SK-N-SH treated with all-trans-retinoic acid at 6 μM for 48 hours (cell line): ENCODE data around the gene HLA-DRA.

Experiments used
- ATAC-seq: fragments of 200-7000 bp; cut with Tn5 transposase; 3 replicates; pipeline ENCODE4 v1.9.1; 2020; ENCODE audit warnings: mild to moderate bottlenecking, moderate library complexity
- ARNTL ChIP-seq: fragments of 450-650 bp; formaldehyde crosslinking; IDR thresholded peaks from 2 replicates; pipeline ENCODE4 v1.5.0; 2020; ENCODE audit warnings: low read depth, mild to moderate bottlenecking, moderate library complexity, borderline replicate concordance
- CREB5 ChIP-seq: fragments of 250-450 bp; sonication (Bioruptor Pico); IDR thresholded peaks from 2 replicates; pipeline ENCODE4 v1.5.1; 2020; ENCODE audit warnings: low read depth, mild to moderate bottlenecking, moderate library complexity
- CSRNP3 ChIP-seq: fragments of 250-450 bp; sonication (Bioruptor Pico); IDR thresholded peaks from 2 replicates; pipeline ENCODE4 v1.5.1; 2021; ENCODE audit warnings: mild to moderate bottlenecking, moderate library complexity
- GLIS3 ChIP-seq: fragments of 250-450 bp; sonication (Bioruptor Pico); IDR thresholded peaks from 2 replicates; pipeline ENCODE4 v1.5.0; 2020; ENCODE audit warnings: mild to moderate bottlenecking, moderate library complexity
- ISL1 ChIP-seq: fragments of 250-450 bp; sonication (Bioruptor Pico); IDR thresholded peaks from 2 replicates; pipeline ENCODE4 v2.1.2; 2022; ENCODE audit warnings: mild to moderate bottlenecking, moderate library complexity
- OSR1 ChIP-seq: fragments of 250-450 bp; sonication (Bioruptor Pico); IDR thresholded peaks from 2 replicates; pipeline ENCODE4 v1.8.0; 2022; ENCODE audit warnings: moderate library complexity, mild to moderate bottlenecking, inconsistent platforms
- PATZ1 ChIP-seq: fragments of 250-450 bp; sonication (Bioruptor Pico); IDR thresholded peaks from 2 replicates; pipeline ENCODE4 v1.8.0; 2020; ENCODE audit warnings: mild to moderate bottlenecking, moderate library complexity, borderline replicate concordance
- POU6F1 ChIP-seq: fragments of 250-450 bp; sonication (Bioruptor Pico); IDR thresholded peaks from 2 replicates; pipeline ENCODE4 v1.8.0; 2021; ENCODE audit warnings: low read depth, mild to moderate bottlenecking, moderate library complexity, borderline replicate concordance
- RARB ChIP-seq: fragments of 250-450 bp; sonication (Bioruptor Pico); IDR thresholded peaks from 2 replicates; pipeline ENCODE4 v1.8.0; 2021; ENCODE audit warnings: mild to moderate bottlenecking, moderate library complexity
- SNAI2 ChIP-seq: fragments of 250-450 bp; sonication (Bioruptor Pico); IDR thresholded peaks from 2 replicates; pipeline ENCODE4 v1.5.0; 2020; ENCODE audit warnings: mild to moderate bottlenecking, moderate library complexity
- TCF4 ChIP-seq: fragments of 250-450 bp; sonication (Bioruptor Pico); IDR thresholded peaks from 2 replicates; pipeline ENCODE4 v1.8.0; 2021; ENCODE audit warnings: mild to moderate bottlenecking, moderate library complexity, borderline replicate concordance
- TOX ChIP-seq: fragments of 250-450 bp; sonication (Bioruptor Pico); IDR thresholded peaks from 2 replicates; pipeline ENCODE4 v1.8.0; 2021; ENCODE audit warnings: mild to moderate bottlenecking, moderate library complexity, borderline replicate concordance
- TSHZ2 ChIP-seq: fragments of 250-450 bp; sonication (Bioruptor Pico); IDR thresholded peaks from 2 replicates; pipeline ENCODE4 v1.5.0; 2020; ENCODE audit warnings: mild to moderate bottlenecking, moderate library complexity
- ZC3H10 ChIP-seq: fragments of 250-450 bp; sonication (Bioruptor Pico); IDR thresholded peaks from 2 replicates; pipeline ENCODE4 v1.5.1; 2021; ENCODE audit warnings: mild to moderate bottlenecking, moderate library complexity
- ZFP3 ChIP-seq: fragments of 250-450 bp; sonication (Bioruptor Pico); IDR thresholded peaks from 2 replicates; pipeline ENCODE4 v1.5.0; 2020; ENCODE audit warnings: mild to moderate bottlenecking, moderate library complexity
- ZFP30 ChIP-seq: fragments of 450-650 bp; formaldehyde crosslinking; IDR thresholded peaks from 2 replicates; pipeline ENCODE4 v1.5.0; 2022; ENCODE audit warnings: mild to moderate bottlenecking, moderate library complexity
- ZNF565 ChIP-seq: fragments of 450-650 bp; formaldehyde crosslinking; conservative IDR thresholded peaks from 2 replicates; pipeline ENCODE4 v1.5.0; 2020; ENCODE audit warnings: low read depth, mild to moderate bottlenecking, moderate library complexity
- ZNF70 ChIP-seq: fragments of 450-650 bp; formaldehyde crosslinking; IDR thresholded peaks from 2 replicates; pipeline ENCODE4 v1.5.0; 2020; ENCODE audit warnings: mild to moderate bottlenecking, moderate library complexity

HLA-DRA gene

GRCh38 chr6:32449088-32449736, 9.5 kb downstream of the HLA-DRA start (continued):
- TF ChIP-seq TSHZ2 (CRISPR knock-in tag) (no peak), TOX (CRISPR knock-in tag) (no peak)
- TF ChIP-seq, all 23 proteins: peak for 0

GRCh38 chr6:32457054-32457453, 17.4 kb downstream of the HLA-DRA start:
- TF ChIP-seq CREB5 (no peak), ZC3H10 (CRISPR knock-in tag) (no peak), PATZ1 (CRISPR knock-in tag) (no peak), GLIS3 (CRISPR knock-in tag) (no peak), RARB (CRISPR knock-in tag) (no peak), SNAI2 (CRISPR knock-in tag) (no peak), ZFP30 (CRISPR knock-in tag) (no peak), POU6F1 (CRISPR knock-in tag) (no peak), OSR1 (no peak), TOX (CRISPR knock-in tag) (no peak), CSRNP3 (no peak), ZNF70 (CRISPR knock-in tag) (no peak), ARNTL (no peak), ZFP3 (no peak)
- no peak for ATAC-seq

- TF ChIP-seq TCF4 (CRISPR knock-in tag), result no peak
- TF ChIP-seq ZFP30 (CRISPR knock-in tag), result no peak
- no peak for TF ChIP-seq PATZ1 (CRISPR knock-in tag)
- no peak for TF ChIP-seq OSR1
- no peak for TF ChIP-seq CSRNP3
- TF ChIP-seq ISL1 (CRISPR knock-in tag), result no peak
- no peak for TF ChIP-seq RARB (CRISPR knock-in tag)
- TF ChIP-seq ZNF565 (CRISPR knock-in tag), result no peak
- ATAC-seq, result no peak
These were observed 20.2 kb downstream of the HLA-DRA start for GRCh38 chr6:32459781-32460424.
